ENCODE data around the gene EFNA4. TPM values are rescaled to one million over a fixed set of nuclear protein-coding genes. Genes with fewer than 3 reads are reported as not detected.
"Not testable (repeated sequence)": the region's sequence is repeated elsewhere in the genome, so short reads cannot be mapped to it uniquely, and the experiment has no call there.

EFNA4 gene
- total and polyA plus RNA-seq, 2 of the 4 experiments (the other 2 are of a cell fraction): 3.8 to 11.8 TPM

DNA sequence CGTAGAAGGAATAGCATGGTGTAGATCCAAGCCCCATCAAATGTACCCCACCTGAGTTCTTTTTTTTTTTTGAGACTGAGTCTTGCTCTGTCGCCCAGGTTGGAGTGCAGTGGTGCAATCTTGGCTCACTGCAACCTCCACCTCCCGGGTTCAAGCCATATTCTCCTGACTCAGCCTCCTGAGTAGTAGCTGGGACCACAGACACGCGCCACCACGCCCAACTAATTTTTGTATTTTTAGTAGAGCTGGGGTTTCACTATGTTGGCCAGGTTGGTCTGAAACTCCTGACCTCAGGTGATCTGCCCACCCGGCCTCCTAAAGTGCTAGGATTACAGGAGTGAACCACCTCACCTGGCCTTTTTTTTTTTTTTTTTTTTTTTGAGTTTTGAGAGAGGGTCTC is 54.5 kb downstream of the EFNA4 start:
- H2AK5ac ChIP-seq (ENCODE audit: low read depth, low read length); H4K8ac ChIP-seq (ENCODE audit: low read depth in 2 of 2, low read length in 2 of 2); dilution Hi-C loops (cut with HindIII; ENCODE audit: low sequenced_read_pairs, unreplicated experiment); H3K4ac ChIP-seq (ENCODE audit: low read depth, low read length); H3K9me1 ChIP-seq (ENCODE audit: insufficient read depth, low read length); ATAC-seq (ENCODE audit: low read depth); H2AFZ ChIP-seq (replicated peaks; ENCODE audit: low read length, poor library complexity); H3K4me3 ChIP-seq (ENCODE audit: insufficient read depth, low read depth, low read length); H2BK20ac ChIP-seq (ENCODE audit: low read depth, low read length); H2BK5ac ChIP-seq (ENCODE audit: low read depth, low read length, poor library complexity, severe bottlenecking); H3K14ac ChIP-seq (replicated peaks; ENCODE audit: low read depth, low read length); DNase-seq; H3K56ac ChIP-seq (ENCODE audit: extremely low read depth, insufficient read depth, low read length); H3K23ac ChIP-seq (ENCODE audit: low read depth, low read length); H2BK120ac ChIP-seq (ENCODE audit: low read depth, low read length); H3K4me2 ChIP-seq (ENCODE audit: low read depth, low read length); H4K5ac ChIP-seq (ENCODE audit: low read depth, low read length); BruUV-seq (replicated peaks); H3K18ac ChIP-seq (ENCODE audit: low read depth, low read length); H2AK9ac ChIP-seq (replicated peaks; ENCODE audit: low read depth, low read length, poor library complexity); H4K20me1 ChIP-seq (ENCODE audit: insufficient read depth, low read length); H3K9me3 ChIP-seq (ENCODE audit: control insufficient read depth, insufficient read depth, low read length); H3K4me1 ChIP-seq (ENCODE audit: control insufficient read depth, insufficient read depth, low read length); H3K79me1 ChIP-seq (ENCODE audit: low read depth in 1 of 2, low read length in 2 of 2); CTCF ChIA-PET; POLR2A ChIA-PET (ENCODE audit: unreplicated experiment); H3K36me3 ChIP-seq (ENCODE audit: control insufficient read depth, insufficient read depth, low read length); H3K27ac ChIP-seq (ENCODE audit: insufficient read depth, low read length); H2BK15ac ChIP-seq (ENCODE audit: low read depth, low read length); H4K91ac ChIP-seq (ENCODE audit: insufficient read depth, low read depth, low read length); in situ Hi-C loops (cut with MboI; ENCODE audit: low sequenced_read_pairs); H3K9ac ChIP-seq (ENCODE audit: low read depth, low read length); intact Hi-C loops (cut with micrococcal nuclease): not testable (repeated sequence)
- H3K27me3 ChIP-seq (ENCODE audit: control insufficient read depth, insufficient read depth, low read length): peaks cover 56% of the 10 kb centered on the region
- no CpG with 5 or more reads among the region's 7 CpGs for WGBS, 2 experiments (ENCODE audit: extremely low coverage in 2 of 2, insufficient read length in 1 of 2)

Other genes with a start within 250 kb of the EFNA4 start
- not detected in 2 replicates for gene KCNN3, start 193.5 kb upstream of the EFNA4 start, total RNA-seq (2012; rRNA removed)
- 0.02 and 0.07 TPM in 2 replicates for gene KCNN3, start 193.5 kb upstream of the EFNA4 start, polyA plus RNA-seq (2012; rRNA removed)
- 7.2 and 9.0 TPM in 2 replicates for gene PMVK, start 127.0 kb upstream of the EFNA4 start, total RNA-seq (2012; rRNA removed)
- gene PMVK, start 127.0 kb upstream of the EFNA4 start, polyA plus RNA-seq (2012; rRNA removed): 28.1 and 31.8 TPM in 2 replicates
- 24.2 and 28.3 TPM in 2 replicates for gene PBXIP1, start 107.6 kb upstream of the EFNA4 start, total RNA-seq (2012; rRNA removed)
- gene PBXIP1, start 107.6 kb upstream of the EFNA4 start, polyA plus RNA-seq (2012; rRNA removed): 40.5 and 44.2 TPM in 2 replicates
- 5.3 and 5.4 TPM in 2 replicates for gene PYGO2, start 102.0 kb upstream of the EFNA4 start, total RNA-seq (2012; rRNA removed)
- gene PYGO2, start 102.0 kb upstream of the EFNA4 start, polyA plus RNA-seq (2012; rRNA removed): 12.3 and 14.8 TPM in 2 replicates
- gene SHC1, start 93.0 kb upstream of the EFNA4 start, total RNA-seq (2012; rRNA removed): 291 and 355 TPM in 2 replicates
- gene SHC1, start 93.0 kb upstream of the EFNA4 start, polyA plus RNA-seq (2012; rRNA removed): 337 and 352 TPM in 2 replicates
- gene CKS1B, start 89.1 kb upstream of the EFNA4 start, total RNA-seq (2012; rRNA removed): 129 and 140 TPM in 2 replicates
- gene CKS1B, start 89.1 kb upstream of the EFNA4 start, polyA plus RNA-seq (2012; rRNA removed): 195 and 272 TPM in 2 replicates
- gene FLAD1, start 80.4 kb upstream of the EFNA4 start, total RNA-seq (2012; rRNA removed): 19.7 and 26.3 TPM in 2 replicates
- gene FLAD1, start 80.4 kb upstream of the EFNA4 start, polyA plus RNA-seq (2012; rRNA removed): 37.3 and 39.9 TPM in 2 replicates
- gene LENEP, start 70.2 kb upstream of the EFNA4 start, total RNA-seq (2012; rRNA removed): not detected in 2 replicates
- not detected in 2 replicates for gene LENEP, start 70.2 kb upstream of the EFNA4 start, polyA plus RNA-seq (2012; rRNA removed)
- 7.2 and 7.7 TPM in 2 replicates for gene ZBTB7B, start 60.9 kb upstream of the EFNA4 start, total RNA-seq (2012; rRNA removed)
- 17.4 and 22.4 TPM in 2 replicates for gene ZBTB7B, start 60.9 kb upstream of the EFNA4 start, polyA plus RNA-seq (2012; rRNA removed)
- gene DCST2, start 30.0 kb upstream of the EFNA4 start, total RNA-seq (2012; rRNA removed): not detected in 2 replicates
- gene DCST2, start 30.0 kb upstream of the EFNA4 start, polyA plus RNA-seq (2012; rRNA removed): 0.14 and 0.30 TPM in 2 replicates
- not detected in 2 replicates for gene DCST1, start 29.9 kb upstream of the EFNA4 start, total RNA-seq (2012; rRNA removed)
- not detected in 2 replicates for gene DCST1, start 29.9 kb upstream of the EFNA4 start, polyA plus RNA-seq (2012; rRNA removed)
- gene ADAM15, start 12.4 kb upstream of the EFNA4 start, total RNA-seq (2012; rRNA removed): 25.6 and 29.7 TPM in 2 replicates
- 52.4 and 65.6 TPM in 2 replicates for gene ADAM15, start 12.4 kb upstream of the EFNA4 start, polyA plus RNA-seq (2012; rRNA removed)
- 0.56 and 0.72 TPM in 2 replicates for gene EFNA3, start 15.1 kb downstream of the EFNA4 start, total RNA-seq (2012; rRNA removed)
- 1.6 TPM in 2 replicates for gene EFNA3, start 15.1 kb downstream of the EFNA4 start, polyA plus RNA-seq (2012; rRNA removed)
- 0.28 and 0.90 TPM in 2 replicates for gene EFNA1, start 64.1 kb downstream of the EFNA4 start, total RNA-seq (2012; rRNA removed)
- gene EFNA1, start 64.1 kb downstream of the EFNA4 start, polyA plus RNA-seq (2012; rRNA removed): 1.4 and 1.6 TPM in 2 replicates
- 20.6 and 21.1 TPM in 2 replicates for gene SLC50A1, start 72.1 kb downstream of the EFNA4 start, total RNA-seq (2012; rRNA removed)
- gene SLC50A1, start 72.1 kb downstream of the EFNA4 start, polyA plus RNA-seq (2012; rRNA removed): 19.5 and 20.8 TPM in 2 replicates
- 29.0 and 30.6 TPM in 2 replicates for gene DPM3, start 76.8 kb downstream of the EFNA4 start, total RNA-seq (2012; rRNA removed)
- 129 and 138 TPM in 2 replicates for gene DPM3, start 76.8 kb downstream of the EFNA4 start, polyA plus RNA-seq (2012; rRNA removed)
- gene KRTCAP2, start 109.6 kb downstream of the EFNA4 start, total RNA-seq (2012; rRNA removed): 76.1 and 76.7 TPM in 2 replicates
- 189 and 232 TPM in 2 replicates for gene KRTCAP2, start 109.6 kb downstream of the EFNA4 start, polyA plus RNA-seq (2012; rRNA removed)
- gene TRIM46, start 110.1 kb downstream of the EFNA4 start, total RNA-seq (2012; rRNA removed): 2.3 and 2.5 TPM in 2 replicates
- 6.2 and 6.9 TPM in 2 replicates for gene TRIM46, start 110.1 kb downstream of the EFNA4 start, polyA plus RNA-seq (2012; rRNA removed)
- 13.1 and 15.1 TPM in 2 replicates for gene THBS3, start 144.2 kb downstream of the EFNA4 start, total RNA-seq (2012; rRNA removed)
- 28.3 and 30.4 TPM in 2 replicates for gene THBS3, start 144.2 kb downstream of the EFNA4 start, polyA plus RNA-seq (2012; rRNA removed)
- gene MTX1, start 145.0 kb downstream of the EFNA4 start, total RNA-seq (2012; rRNA removed): 51.4 and 67.2 TPM in 2 replicates
- gene MTX1, start 145.0 kb downstream of the EFNA4 start, polyA plus RNA-seq (2012; rRNA removed): 73.7 and 73.9 TPM in 2 replicates
- 1.4 TPM in 2 replicates for gene ENTREP3, start 191.7 kb downstream of the EFNA4 start, total RNA-seq (2012; rRNA removed)
- 23.8 and 27.9 TPM in 2 replicates for gene ENTREP3, start 191.7 kb downstream of the EFNA4 start, polyA plus RNA-seq (2012; rRNA removed)
- 29.2 and 30.5 TPM in 2 replicates for gene SCAMP3, start 198.6 kb downstream of the EFNA4 start, total RNA-seq (2012; rRNA removed)
- gene SCAMP3, start 198.6 kb downstream of the EFNA4 start, polyA plus RNA-seq (2012; rRNA removed): 118 and 144 TPM in 2 replicates
- gene CLK2, start 209.8 kb downstream of the EFNA4 start, total RNA-seq (2012; rRNA removed): 19.2 and 19.7 TPM in 2 replicates
- 53.0 and 61.2 TPM in 2 replicates for gene CLK2, start 209.8 kb downstream of the EFNA4 start, polyA plus RNA-seq (2012; rRNA removed)
- 0.36 and 0.83 TPM in 2 replicates for gene HCN3, start 213.7 kb downstream of the EFNA4 start, total RNA-seq (2012; rRNA removed)
- gene HCN3, start 213.7 kb downstream of the EFNA4 start, polyA plus RNA-seq (2012; rRNA removed): 2.7 and 2.9 TPM in 2 replicates
- not detected in 2 replicates for gene PKLR, start 237.7 kb downstream of the EFNA4 start, total RNA-seq (2012; rRNA removed)
- gene PKLR, start 237.7 kb downstream of the EFNA4 start, polyA plus RNA-seq (2012; rRNA removed): 0.03 TPM in 1 of 2 replicates, not detected in the other
- gene FDPS, start 245.1 kb downstream of the EFNA4 start, total RNA-seq (2012; rRNA removed): 176 and 191 TPM in 2 replicates
- 183 and 186 TPM in 2 replicates for gene FDPS, start 245.1 kb downstream of the EFNA4 start, polyA plus RNA-seq (2012; rRNA removed)